A673 (cell line): ENCODE results near the gene NDST1. TPM values are rescaled to one million over a fixed set of nuclear protein-coding genes. Genes with fewer than 3 reads are reported as not detected.

Experiments used
- BruUV-seq: library from RNA; stranded (reverse); fragments of 400-500 nt; replicated peaks from 2 replicates; lab custom pipeline; 2021; lab: Mats Ljungman, UMichigan
- CTCF ChIA-PET: fragments of 300-600 bp; sonication (Branson Sonifier 250); formaldehyde crosslinking; loops from one replicate; lab custom pipeline; 2022; ENCODE audit warnings: antibody characterized with exemption; lab: Charles Lee
- POLR2A ChIA-PET: fragments of 300-600 bp; sonication (Branson Sonifier 250); formaldehyde crosslinking; loops from one replicate; lab custom pipeline; 2022; ENCODE audit warnings: antibody characterized with exemption; ENCODE audit not compliant: low non-redundant PET; lab: Charles Lee
- DNase-seq: peaks from one replicate; pipeline ENCODE4 v3.0.0-alpha.2; 2015; ENCODE audit warnings: low spot score
- H3K27ac ChIP-seq: fragments of 200-600 bp; sonication (generic); 2 replicates; pipeline ENCODE4 v1.5.1; 2016; ENCODE audit warnings: mixed run types, low read depth, mild to moderate bottlenecking, mixed read lengths, antibody characterized with exemption, low read length; ENCODE audit not compliant: poor library complexity, severe bottlenecking
- H3K27me3 ChIP-seq: fragments of 200-600 bp; sonication (generic); replicated peaks from 2 replicates; pipeline ENCODE4 v1.6.1; 2017; ENCODE audit warnings: mixed run types, low read depth, mild to moderate bottlenecking, mixed read lengths, antibody characterized with exemption, low read length; ENCODE audit not compliant: insufficient read depth, poor library complexity
- H3K36me3 ChIP-seq: fragments of 200-600 bp; sonication (generic); 2 replicates; pipeline ENCODE4 v1.6.1; 2016; ENCODE audit warnings: mixed run types, mild to moderate bottlenecking, mixed read lengths, antibody characterized with exemption, low read length; ENCODE audit not compliant: insufficient read depth, poor library complexity, severe bottlenecking
- H3K4me1 ChIP-seq: fragments of 200-600 bp; sonication (generic); 2 replicates; pipeline ENCODE4 v1.6.1; 2017; ENCODE audit warnings: mixed run types, mild to moderate bottlenecking, mixed read lengths, antibody characterized with exemption, low read length; ENCODE audit not compliant: insufficient read depth, poor library complexity, severe bottlenecking
- H3K4me3 ChIP-seq: fragments of 200-600 bp; sonication (generic); 2 replicates; pipeline ENCODE4 v1.5.1; 2016; ENCODE audit warnings: low read depth, mixed run types, mild to moderate bottlenecking, mixed read lengths, low read length; ENCODE audit not compliant: poor library complexity, severe bottlenecking
- H3K9me3 ChIP-seq: fragments of 200-600 bp; sonication (generic); 2 replicates; pipeline ENCODE4 v1.6.1; 2016; ENCODE audit warnings: mixed run types, low read depth, mild to moderate bottlenecking, mixed read lengths, antibody characterized with exemption, low read length; ENCODE audit not compliant: poor library complexity, severe bottlenecking
- EZH2 ChIP-seq: fragments of 200-600 bp; sonication (generic); IDR thresholded peaks from 2 replicates; pipeline ENCODE4 v1.6.1; 2017; ENCODE audit warnings: borderline replicate concordance, low read depth, mild to moderate bottlenecking, mixed read lengths, antibody characterized with exemption, low read length; ENCODE audit not compliant: poor library complexity, severe bottlenecking
- intact Hi-C: fragments of 100-400 bp; cut with micrococcal nuclease; formaldehyde crosslinking; loops from one replicate; pipeline ENCODE4 v1.10.0; 2022; ENCODE audit not compliant: unreplicated experiment
- total RNA-seq: library from RNA; stranded (reverse); gene quantifications from 2 replicates; pipeline ENCODE4 v1.2.3, GENCODE V29; 2021
- TF ChIP-seq, protein P1 (sequence below): fragments of 300-800, 200-600 bp; sonication (generic); conservative IDR thresholded peaks from 2 replicates; pipeline ENCODE4 v1.5.1; 2017; ENCODE audit warnings: low read depth, mild to moderate bottlenecking, antibody characterized with exemption, low read length, moderate library complexity, mixed read lengths

NDST1 gene
- total RNA-seq, 1 experiment from 2014 or later, result 44.0 TPM

DNA sequence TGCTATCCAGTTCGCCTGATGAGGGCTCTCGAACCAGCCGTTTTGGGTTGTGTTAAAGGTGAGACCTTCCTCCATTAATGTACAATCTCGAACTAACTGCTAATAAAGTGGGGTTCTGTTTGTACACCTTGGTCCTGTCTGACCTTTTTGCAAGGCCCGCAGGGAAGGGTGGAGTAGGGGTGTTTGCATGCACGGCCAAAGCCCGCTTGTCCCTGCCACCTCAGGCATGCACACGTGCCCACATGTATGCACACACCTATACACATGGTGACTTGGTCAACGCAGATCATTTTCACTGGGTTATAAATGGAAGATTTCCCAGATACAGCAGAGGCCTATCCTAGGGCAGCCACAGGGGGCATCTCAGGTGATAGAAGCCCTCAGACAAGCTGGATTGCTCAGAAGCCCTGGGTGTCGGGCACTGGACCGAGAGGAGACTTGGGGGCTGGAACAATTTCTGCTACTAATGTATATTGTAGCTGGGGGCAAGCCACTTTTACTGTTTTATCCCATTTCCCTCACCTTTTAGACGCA, 50.2 kb downstream of the NDST1 start:
- DNase-seq, result no peak
- H3K4me3 ChIP-seq, result no peak overlapping the region
- BruUV-seq, result no TSS peak
- intact Hi-C loops, result no loop called here
- H3K36me3 ChIP-seq, result peaks cover 4% of the 10 kb centered on the region
- no peaks in the 10 kb centered on the region for H3K9me3 ChIP-seq
- TF ChIP-seq, protein P1, sequence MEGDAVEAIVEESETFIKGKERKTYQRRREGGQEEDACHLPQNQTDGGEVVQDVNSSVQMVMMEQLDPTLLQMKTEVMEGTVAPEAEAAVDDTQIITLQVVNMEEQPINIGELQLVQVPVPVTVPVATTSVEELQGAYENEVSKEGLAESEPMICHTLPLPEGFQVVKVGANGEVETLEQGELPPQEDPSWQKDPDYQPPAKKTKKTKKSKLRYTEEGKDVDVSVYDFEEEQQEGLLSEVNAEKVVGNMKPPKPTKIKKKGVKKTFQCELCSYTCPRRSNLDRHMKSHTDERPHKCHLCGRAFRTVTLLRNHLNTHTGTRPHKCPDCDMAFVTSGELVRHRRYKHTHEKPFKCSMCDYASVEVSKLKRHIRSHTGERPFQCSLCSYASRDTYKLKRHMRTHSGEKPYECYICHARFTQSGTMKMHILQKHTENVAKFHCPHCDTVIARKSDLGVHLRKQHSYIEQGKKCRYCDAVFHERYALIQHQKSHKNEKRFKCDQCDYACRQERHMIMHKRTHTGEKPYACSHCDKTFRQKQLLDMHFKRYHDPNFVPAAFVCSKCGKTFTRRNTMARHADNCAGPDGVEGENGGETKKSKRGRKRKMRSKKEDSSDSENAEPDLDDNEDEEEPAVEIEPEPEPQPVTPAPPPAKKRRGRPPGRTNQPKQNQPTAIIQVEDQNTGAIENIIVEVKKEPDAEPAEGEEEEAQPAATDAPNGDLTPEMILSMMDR, result no peak
- TF ChIP-seq EZH2, result no peak
- ChIA-PET CTCF (interaction anchor here (1.3 kb wide), 1 partner anchor 13 kb away, joined by 3 read pairs; no protein-coding TSS in a partner anchor), POLR2A (no interaction called here)
- no peak overlapping the region for H3K27ac ChIP-seq
- H3K27me3 ChIP-seq, result no peaks in the 10 kb centered on the region
- no peaks in the 10 kb centered on the region for H3K4me1 ChIP-seq

DNA sequence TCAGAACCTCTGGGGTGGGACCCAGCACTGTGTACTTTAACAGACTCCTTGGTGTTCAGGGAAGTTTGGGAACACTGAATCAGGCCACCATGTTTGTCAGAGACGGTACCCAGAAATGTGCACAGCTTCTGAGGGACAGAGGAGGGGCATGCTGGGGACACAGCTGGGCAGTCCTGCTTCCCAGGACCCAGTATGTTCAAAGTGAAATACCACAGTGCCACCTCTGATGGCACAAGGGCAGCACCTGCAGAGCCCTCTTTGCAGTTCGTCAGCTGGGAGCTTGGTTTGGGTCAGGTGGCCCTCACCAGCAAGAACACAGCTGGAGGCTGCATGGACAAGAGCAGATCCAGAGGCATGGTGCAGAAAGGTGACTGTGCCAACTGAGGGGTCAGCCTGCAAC, 51.2 kb downstream of the NDST1 start:
- CTCF ChIA-PET, result interaction anchor here (1.1 to 1.3 kb wide), 2 partner anchors 14 to 288 kb away, joined by 3 to 4 read pairs; partner anchors contain the start of gene IRGM
- TF ChIP-seq, protein P1, result no peak
- TF ChIP-seq EZH2, result no peak
- POLR2A ChIA-PET, result no interaction called here
- H3K9me3 ChIP-seq, result no peaks in the 10 kb centered on the region
- H3K27ac ChIP-seq, result no peak overlapping the region
- no TSS peak for BruUV-seq
- H3K4me3 ChIP-seq, result no peak overlapping the region
- H3K36me3 ChIP-seq, result no peaks in the 10 kb centered on the region
- H3K4me1 ChIP-seq, result no peaks in the 10 kb centered on the region
- no peak for DNase-seq
- intact Hi-C loops, result no loop called here
- H3K27me3 ChIP-seq, result no peaks in the 10 kb centered on the region

DNA sequence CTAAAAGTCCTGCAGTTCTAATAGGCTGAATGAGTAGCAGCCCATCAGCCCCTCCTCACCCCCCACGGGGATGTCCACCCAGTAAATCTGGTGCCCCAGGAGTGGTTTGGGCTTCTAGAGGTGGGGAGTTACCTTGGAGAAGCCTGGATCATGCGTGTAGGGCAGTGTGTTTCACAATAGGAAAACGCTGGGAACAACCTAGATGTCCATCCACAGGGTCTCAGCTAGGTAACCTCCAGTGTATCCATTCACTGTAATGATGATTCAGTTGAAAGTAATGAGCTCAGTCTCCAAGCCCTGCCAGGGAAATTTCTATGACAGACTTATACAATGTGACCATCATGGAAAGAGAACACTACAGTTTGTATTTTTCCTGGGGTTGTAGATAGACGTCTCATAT, 51.8 kb downstream of the NDST1 start:
- Histone ChIP-seq H3K27ac (no peak overlapping the region), H3K27me3 (no peaks in the 10 kb centered on the region), H3K9me3 (no peaks in the 10 kb centered on the region), H3K36me3 (no peaks in the 10 kb centered on the region), H3K4me3 (no peak overlapping the region), H3K4me1 (no peaks in the 10 kb centered on the region)
- DNase-seq, result no peak
- ChIA-PET CTCF (interaction anchor here (0.9 to 1.1 kb wide), 4 partner anchors 141 to 287 kb away, joined by 3 to 5 read pairs (median 4); partner anchors contain the start of genes DCTN4, IRGM and RBM22), POLR2A (no interaction called here)
- no TSS peak for BruUV-seq
- intact Hi-C loops, result loop anchor here (5.0 to 10.0 kb wide), 3 partner anchors 102 to 595 kb away; partner anchors contain the start of gene ANXA6
- no peak for TF ChIP-seq EZH2
- TF ChIP-seq, protein P1, result no peak
